Measurements from ENCODE around the gene MAG. TPM values are rescaled to one million over a fixed set of nuclear protein-coding genes. Genes with fewer than 3 reads are reported as not detected.
A peak's percentile ranks its signal among the peaks of the same experiment; 100 is the strongest.

MAG gene
- total and polyA plus RNA-seq, 4 donors = 0.42 TPM; not detected in 3

GRCh38 chr19:35264268-35265125 is 27.5 kb upstream of the MAG start:
- H3K9me3 ChIP-seq (ENCODE audit: control insufficient read depth, low read length) = no peaks in the 10 kb centered on the region
- DNase-seq (peak; percentile 40 to 44), ATAC-seq (ENCODE audit: low FRiP score) (no peak)
- H3K36me3 ChIP-seq (ENCODE audit: control insufficient read depth in 1 of 2, insufficient read depth in 2 of 2, low read length in 1 of 2) = no peaks in the 10 kb centered on the region
- no peaks in the 10 kb centered on the region for H3K27me3 ChIP-seq (ENCODE audit: control insufficient read depth in 1 of 2, insufficient read depth in 2 of 2, low read length in 1 of 2)
- intact Hi-C loops (cut with DNase I) = loop anchor here (5.0 to 10.0 kb wide), 3 partner anchors 112 to 1890 kb away; partner anchors contain the start of genes CEBPG (in 1 of the 2), FXYD5 (in 1 of the 2) and FXYD7 (in 1 of the 2)
- H3K4me3 ChIP-seq (ENCODE audit: low read length in 2 of 2) = no peak overlapping the region
- 69 to 72% methylated on average over 7 of the region's 7 CpGs for WGBS, 2 donors
- H3K27ac ChIP-seq (ENCODE audit: low read depth in 1 of 2, low read length in 2 of 2) = no peak overlapping the region
- no peaks in the 10 kb centered on the region for H3K4me1 ChIP-seq (ENCODE audit: control insufficient read depth in 1 of 2, insufficient read depth in 2 of 2, low read length in 2 of 2)

GRCh38 chr19:35265126-35265899 is 26.6 kb upstream of the MAG start:
- Histone ChIP-seq H3K4me3 (ENCODE audit: low read length in 2 of 2) (no peak overlapping the region), H3K4me1 (ENCODE audit: control insufficient read depth in 1 of 2, insufficient read depth in 2 of 2, low read length in 2 of 2) (no peaks in the 10 kb centered on the region), H3K27ac (ENCODE audit: low read depth in 1 of 2, low read length in 2 of 2) (no peak overlapping the region), H3K27me3 (ENCODE audit: control insufficient read depth in 1 of 2, insufficient read depth in 2 of 2, low read length in 1 of 2) (no peaks in the 10 kb centered on the region), H3K9me3 (ENCODE audit: control insufficient read depth, low read length) (no peaks in the 10 kb centered on the region), H3K36me3 (ENCODE audit: control insufficient read depth in 1 of 2, insufficient read depth in 2 of 2, low read length in 1 of 2) (no peaks in the 10 kb centered on the region)
- intact Hi-C loops (cut with DNase I) = loop anchor here (5.0 to 10.0 kb wide), 3 partner anchors 113 to 1891 kb away; partner anchors contain the start of genes CEBPG (in 1 of the 2), FXYD5 (in 1 of the 2) and FXYD7 (in 1 of the 2)
- DNase-seq = peak; percentile 43 to 64
- no peak for ATAC-seq (ENCODE audit: low FRiP score)
- 35% methylated on average over 6 of the region's 6 CpGs for WGBS, 2 donors

GRCh38 chr19:35265900-35266519 is 26.0 kb upstream of the MAG start:
- no peak overlapping the region for H3K4me3 ChIP-seq (ENCODE audit: low read length in 2 of 2)
- DNase-seq = peak; percentile 48 to 69
- ATAC-seq (ENCODE audit: low FRiP score) = no peak
- no peaks in the 10 kb centered on the region for H3K9me3 ChIP-seq (ENCODE audit: control insufficient read depth, low read length)
- H3K4me1 ChIP-seq (ENCODE audit: control insufficient read depth in 1 of 2, insufficient read depth in 2 of 2, low read length in 2 of 2) = no peaks in the 10 kb centered on the region
- 83 to 87% methylated on average over 10 of the region's 10 CpGs for WGBS, 2 donors
- intact Hi-C loops (cut with DNase I) = loop anchor here (5.0 to 10.0 kb wide), 3 partner anchors 114 to 1891 kb away; partner anchors contain the start of genes CEBPG (in 1 of the 2), FXYD5 (in 1 of the 2) and FXYD7 (in 1 of the 2)
- no peak overlapping the region for H3K27ac ChIP-seq (ENCODE audit: low read depth in 1 of 2, low read length in 2 of 2)
- peaks cover 0 to under 1% of the 10 kb centered on the region in 2 donors for H3K36me3 ChIP-seq (ENCODE audit: control insufficient read depth in 1 of 2, insufficient read depth in 2 of 2, low read length in 1 of 2)
- no peaks in the 10 kb centered on the region for H3K27me3 ChIP-seq (ENCODE audit: control insufficient read depth in 1 of 2, insufficient read depth in 2 of 2, low read length in 1 of 2)

GRCh38 chr19:35266520-35267352 is 25.2 kb upstream of the MAG start:
- Histone ChIP-seq H3K27me3 (ENCODE audit: control insufficient read depth in 1 of 2, insufficient read depth in 2 of 2, low read length in 1 of 2) (no peaks in the 10 kb centered on the region), H3K4me1 (ENCODE audit: control insufficient read depth in 1 of 2, insufficient read depth in 2 of 2, low read length in 2 of 2) (no peaks in the 10 kb centered on the region), H3K36me3 (ENCODE audit: control insufficient read depth in 1 of 2, insufficient read depth in 2 of 2, low read length in 1 of 2) (peaks cover 0 to 2% of the 10 kb centered on the region in 2 donors), H3K4me3 (ENCODE audit: low read length in 2 of 2) (peak overlapping the region; percentile 42 to 80), H3K27ac (ENCODE audit: low read depth in 1 of 2, low read length in 2 of 2) (no peak overlapping the region), H3K9me3 (ENCODE audit: control insufficient read depth, low read length) (no peaks in the 10 kb centered on the region)
- ATAC-seq (ENCODE audit: low FRiP score) = peak; percentile 24
- WGBS, 2 donors = 35 to 36% methylated on average over 35 to 39 of the region's 39 CpGs
- DNase-seq = peak; percentile 69 to 82
- intact Hi-C loops (cut with DNase I) = loop anchor here (5.0 to 10.0 kb wide), 3 partner anchors 114 to 1892 kb away; partner anchors contain the start of genes CEBPG (in 1 of the 2), FXYD5 (in 1 of the 2) and FXYD7 (in 1 of the 2)

- H3K27ac ChIP-seq (ENCODE audit: low read depth in 1 of 2, low read length in 2 of 2) = peak overlapping the region; percentile 28 to 77
- no peaks in the 10 kb centered on the region for H3K27me3 ChIP-seq (ENCODE audit: control insufficient read depth in 1 of 2, insufficient read depth in 2 of 2, low read length in 1 of 2)
- H3K9me3 ChIP-seq (ENCODE audit: control insufficient read depth, low read length) = no peaks in the 10 kb centered on the region
- ATAC-seq (ENCODE audit: low FRiP score) (peak; percentile 58), DNase-seq (peak in 1 of 2 donors; percentile 87)
- 1% methylated on average over 34 to 40 of the region's 40 CpGs for WGBS, 2 donors
- no peaks in the 10 kb centered on the region for H3K4me1 ChIP-seq (ENCODE audit: control insufficient read depth in 1 of 2, insufficient read depth in 2 of 2, low read length in 2 of 2)
- peak overlapping the region; percentile 42 to 80 for H3K4me3 ChIP-seq (ENCODE audit: low read length in 2 of 2)
- intact Hi-C loops (cut with DNase I) = loop anchor here (5.0 to 10.0 kb wide), 3 partner anchors 115 to 1893 kb away; partner anchors contain the start of genes CEBPG (in 1 of the 2), FXYD5 (in 1 of the 2) and FXYD7 (in 1 of the 2)
- peaks cover 0 to 4% of the 10 kb centered on the region in 2 donors for H3K36me3 ChIP-seq (ENCODE audit: control insufficient read depth in 1 of 2, insufficient read depth in 2 of 2, low read length in 1 of 2)
These were observed 24.6 kb upstream of the MAG start for GRCh38 chr19:35267353-35267817.

GRCh38 chr19:35267818-35268535 is 24.0 kb upstream of the MAG start:
- peak; percentile 82 for ATAC-seq (ENCODE audit: low FRiP score)
- Histone ChIP-seq H3K27me3 (ENCODE audit: control insufficient read depth in 1 of 2, insufficient read depth in 2 of 2, low read length in 1 of 2) (no peaks in the 10 kb centered on the region), H3K4me1 (ENCODE audit: control insufficient read depth in 1 of 2, insufficient read depth in 2 of 2, low read length in 2 of 2) (no peaks in the 10 kb centered on the region), H3K4me3 (ENCODE audit: low read length in 2 of 2) (peak overlapping the region; percentile 91 to 92), H3K27ac (ENCODE audit: low read depth in 1 of 2, low read length in 2 of 2) (peak overlapping the region; percentile 28 to 77), H3K9me3 (ENCODE audit: control insufficient read depth, low read length) (no peaks in the 10 kb centered on the region), H3K36me3 (ENCODE audit: control insufficient read depth in 1 of 2, insufficient read depth in 2 of 2, low read length in 1 of 2) (peaks cover 0 to 4% of the 10 kb centered on the region in 2 donors)
- 0 to 1% methylated on average over 59 to 100 of the region's 100 CpGs for WGBS, 2 donors
- intact Hi-C loops (cut with DNase I) = loop anchor here (5.0 to 10.0 kb wide), 3 partner anchors 116 to 1893 kb away; partner anchors contain the start of genes CEBPG (in 1 of the 2), FXYD5 (in 1 of the 2) and FXYD7 (in 1 of the 2)
- peak; percentile 83 to 90 for DNase-seq

All from aorta (tissue), 5 donors.